HepG2 (cell line): ENCODE results near the gene PITHD1. TPM values are rescaled to one million over a fixed set of nuclear protein-coding genes. Genes with fewer than 3 reads are reported as not detected.

ENCODE experiments used
- ATAC-seq: fragments of 200-7000 bp; cut with Tn5 transposase; 3 replicates; pipeline ENCODE4 v1.9.1; 2020; ENCODE audit warnings: mild to moderate bottlenecking, moderate library complexity
- BruUV-seq: library from RNA; stranded (reverse); fragments of 400-500 nt; replicated peaks from 2 replicates; lab custom pipeline; 2021; lab: Mats Ljungman, UMichigan
- CTCF ChIA-PET: fragments of 300-600 bp; formaldehyde crosslinking; extraction: SDS; loops from one replicate; lab custom pipeline; 2021; ENCODE audit warnings: low total read pairs, inconsistent platforms, low intra/inter-chr PET ratio; lab: Yijun Ruan, JAX
- POLR2A ChIA-PET: fragments of 350-600 bp; sonication (Branson Sonifier 250); formaldehyde crosslinking; loops from one replicate; lab custom pipeline; 2020; ENCODE audit warnings: antibody characterized with exemption, inconsistent platforms; lab: Yijun Ruan, JAX
- DNase-seq: peaks from one replicate; pipeline ENCODE4 v3.0.0-alpha.2; 2015; ENCODE audit warnings: low spot score
- FAIRE-seq: peaks from 3 replicates; lab custom pipeline; 2011; peaks lifted over from hg19 to GRCh38; lab: Jason Lieb, UNC
- H2AFZ ChIP-seq: one replicate; pipeline ENCODE4 v1.6.1; 2011; ENCODE audit warnings: low read length, inconsistent platforms
- H3K27ac ChIP-seq: fragments of 300-600 bp; 3 replicates; pipeline ENCODE4 v1.8.0; 2011; ENCODE audit warnings: mixed run types, mild to moderate bottlenecking, mixed read lengths, low read length, inconsistent platforms; ENCODE audit not compliant: insufficient read depth; ENCODE audit errors: extremely low read length
- H3K27me3 ChIP-seq, 2 experiments: fragments of 200-600 bp in 1 of 2; 2 replicates in 1 of 2; 3 replicates in 1 of 2; pipeline versions ENCODE4 v1.6.0 to v1.8.0; 2011; ENCODE audit warnings: low read length in 2 of 2, mild to moderate bottlenecking in 2 of 2, moderate library complexity in 2 of 2, inconsistent platforms in 1 of 2; ENCODE audit not compliant: insufficient read depth in 2 of 2, control insufficient read depth in 1 of 2
- H3K36me3 ChIP-seq, 2 experiments: fragments of 200-600 bp in 1 of 2; replicated peaks in 1 of 2; 2 replicates in 1 of 2; 3 replicates in 1 of 2; pipeline versions ENCODE4 v1.5.1 to v1.8.0; 2011; ENCODE audit warnings: low read length in 2 of 2, inconsistent platforms in 1 of 2; ENCODE audit not compliant: insufficient read depth in 2 of 2, control insufficient read depth in 1 of 2
- H3K4me1 ChIP-seq: 2 replicates; pipeline ENCODE4 v1.5.1; 2012; ENCODE audit warnings: low read length, inconsistent platforms; ENCODE audit not compliant: insufficient read depth
- H3K4me2 ChIP-seq: 2 replicates; pipeline ENCODE4 v1.6.0; 2011; ENCODE audit warnings: low read depth, low read length, inconsistent platforms
- H3K4me3 ChIP-seq, 3 experiments: fragments of 200-600 bp in 1 of 3; sonication (generic), shearing (Covaris generic) in 1 of 3; replicated peaks in 1 of 3; 2 replicates each; pipeline ENCODE4 v1.5.1; 2011 to 2016; ENCODE audit warnings: low read length in 3 of 3, inconsistent platforms in 2 of 3, low read depth in 2 of 3, mild to moderate bottlenecking in 2 of 3, control low read depth in 1 of 3, mixed read lengths in 1 of 3; ENCODE audit not compliant: insufficient read depth in 1 of 3
- H3K79me2 ChIP-seq: one replicate; pipeline ENCODE4 v1.6.1; 2011; ENCODE audit warnings: low read length, inconsistent platforms; ENCODE audit not compliant: insufficient read depth
- H3K9ac ChIP-seq: 2 replicates; pipeline ENCODE4 v1.6.0; 2011; ENCODE audit warnings: mild to moderate bottlenecking, low read depth, low read length, inconsistent platforms; ENCODE audit not compliant: insufficient read depth
- H3K9me3 ChIP-seq: 2 replicates; pipeline ENCODE4 v1.5.1; 2012; ENCODE audit warnings: mild to moderate bottlenecking, low read length
- H4K20me1 ChIP-seq: 2 replicates; pipeline ENCODE4 v1.6.0; 2011; ENCODE audit warnings: inconsistent platforms, mild to moderate bottlenecking, low read length, moderate library complexity; ENCODE audit not compliant: insufficient read depth
- CHD2 ChIP-seq: IDR thresholded peaks from 2 replicates; pipeline ENCODE4 v1.6.1; 2011; ENCODE audit warnings: low read depth, low read length, improper control_type of control experiment
- EZH2 ChIP-seq: conservative IDR thresholded peaks from 2 replicates; pipeline ENCODE4 v1.6.1; 2012; ENCODE audit warnings: mild to moderate bottlenecking, low read depth, low read length, moderate library complexity
- FOXM1 ChIP-seq: sonication (generic); formaldehyde crosslinking; IDR thresholded peaks from 2 replicates; pipeline ENCODE4 v1.5.0; 2020; ENCODE audit warnings: missing genetic modification reagents
- KAT8 ChIP-seq: IDR thresholded peaks from 2 replicates; pipeline ENCODE4 v1.6.1; 2016; ENCODE audit warnings: missing genetic modification reagents, missing compliant biosample characterization
- KMT2A ChIP-seq: sonication (generic); formaldehyde crosslinking; IDR thresholded peaks from 2 replicates; pipeline ENCODE4 v1.4.0; 2020; ENCODE audit warnings: missing genetic modification reagents
- MEIS1 ChIP-seq: sonication (generic); formaldehyde crosslinking; IDR thresholded peaks from 2 replicates; pipeline ENCODE4 v1.9.0; 2021; ENCODE audit warnings: mild to moderate bottlenecking, missing genetic modification reagents, moderate library complexity, borderline replicate concordance
- NFYC ChIP-seq: IDR thresholded peaks from 2 replicates; pipeline ENCODE4 v1.6.1; 2016; ENCODE audit warnings: missing genetic modification reagents, missing compliant biosample characterization
- TARDBP ChIP-seq: sonication (generic); formaldehyde crosslinking; IDR thresholded peaks from 2 replicates; pipeline ENCODE4 v1.8.0; 2022; ENCODE audit warnings: mild to moderate bottlenecking, missing genetic modification reagents
- ZFP82 ChIP-seq: sonication (generic); formaldehyde crosslinking; IDR thresholded peaks from 2 replicates; pipeline ENCODE4 v1.5.1; 2020; ENCODE audit warnings: mild to moderate bottlenecking, missing genetic modification reagents, borderline replicate concordance
- ZNF160 ChIP-seq: sonication (generic); formaldehyde crosslinking; IDR thresholded peaks from 2 replicates; pipeline ENCODE4 v1.8.0; 2022; ENCODE audit warnings: mild to moderate bottlenecking, inconsistent platforms, missing genetic modification reagents
- ZNF292 ChIP-seq: sonication (generic); formaldehyde crosslinking; IDR thresholded peaks from 2 replicates; pipeline ENCODE4 v1.8.1; 2022; ENCODE audit warnings: mild to moderate bottlenecking, low read depth, missing genetic modification reagents, borderline replicate concordance
- ZNF383 ChIP-seq: sonication (generic); formaldehyde crosslinking; IDR thresholded peaks from 2 replicates; pipeline ENCODE4 v1.4.0; 2020; ENCODE audit warnings: missing genetic modification reagents, mild to moderate bottlenecking, borderline replicate concordance
- WGBS: methylation state at CpG from one replicate; pipeline ENCODE4 v1.1.6; 2017; ENCODE audit warnings: low lambda C conversion rate; 5-methylcytosine and 5-hydroxymethylcytosine counted together
- in situ Hi-C: cut with HindIII; loops from 2 replicates; pipeline ENCODE4 v1.10.0; 2017; ENCODE audit warnings: low pct_unique_long_range_greater_than_20kb; ENCODE audit not compliant: extremely low pct_ligation_motif_present
- intact Hi-C: fragments of 100-400 bp; cut with micrococcal nuclease; formaldehyde crosslinking; loops from one replicate; pipeline ENCODE4 v1.10.0; 2022; ENCODE audit not compliant: unreplicated experiment
- polyA plus RNA-seq, 8 experiments: library from polyadenylated mRNA; depleted of rRNA in 3 of 8; stranded (reverse) in 7 of 8; unstranded in 1 of 8; fragments of >200 nt; fragmentation: Illumina TruSeq in 4 of 8; extraction: Trizol in 4 of 8; gene quantifications; 2 replicates each; pipeline versions ENCODE4 v1.2.1 to v1.2.3, GENCODE V29; 2011 to 2016; ENCODE audit warnings: low read depth in 4 of 8, missing spikeins in 1 of 8, mixed read lengths in 1 of 8; ENCODE audit not compliant: insufficient read depth in 1 of 8
- total RNA-seq, 5 experiments: library from RNA; depleted of rRNA; stranded (reverse); fragments of >200 nt; fragmentation: Illumina TruSeq; extraction: Trizol; gene quantifications; 2 replicates each; pipeline ENCODE4 v1.2.3, GENCODE V29; 2016; ENCODE audit warnings: low read depth in 1 of 5
- TF ChIP-seq, protein P1 (sequence below): sonication (generic); formaldehyde crosslinking; IDR thresholded peaks from 2 replicates; pipeline ENCODE4 v1.4.0; 2020; ENCODE audit warnings: missing genetic modification reagents
- TF ChIP-seq, protein P2 (sequence below): sonication (generic); formaldehyde crosslinking; IDR thresholded peaks from 2 replicates; pipeline ENCODE4 v1.4.0; 2020; ENCODE audit warnings: mild to moderate bottlenecking, low read depth, missing genetic modification reagents
- TF ChIP-seq, protein P3 (sequence below): sonication (generic); formaldehyde crosslinking; conservative IDR thresholded peaks from 2 replicates; pipeline ENCODE4 v1.8.1; 2023; ENCODE audit warnings: missing genetic modification reagents

The PITHD1 gene
- total and polyA plus RNA-seq, 2 of the 13 experiments (the other 11 are each of a cell fraction or from before 2014, with no cell fraction given): 28.0 to 37.3 TPM

DNA sequence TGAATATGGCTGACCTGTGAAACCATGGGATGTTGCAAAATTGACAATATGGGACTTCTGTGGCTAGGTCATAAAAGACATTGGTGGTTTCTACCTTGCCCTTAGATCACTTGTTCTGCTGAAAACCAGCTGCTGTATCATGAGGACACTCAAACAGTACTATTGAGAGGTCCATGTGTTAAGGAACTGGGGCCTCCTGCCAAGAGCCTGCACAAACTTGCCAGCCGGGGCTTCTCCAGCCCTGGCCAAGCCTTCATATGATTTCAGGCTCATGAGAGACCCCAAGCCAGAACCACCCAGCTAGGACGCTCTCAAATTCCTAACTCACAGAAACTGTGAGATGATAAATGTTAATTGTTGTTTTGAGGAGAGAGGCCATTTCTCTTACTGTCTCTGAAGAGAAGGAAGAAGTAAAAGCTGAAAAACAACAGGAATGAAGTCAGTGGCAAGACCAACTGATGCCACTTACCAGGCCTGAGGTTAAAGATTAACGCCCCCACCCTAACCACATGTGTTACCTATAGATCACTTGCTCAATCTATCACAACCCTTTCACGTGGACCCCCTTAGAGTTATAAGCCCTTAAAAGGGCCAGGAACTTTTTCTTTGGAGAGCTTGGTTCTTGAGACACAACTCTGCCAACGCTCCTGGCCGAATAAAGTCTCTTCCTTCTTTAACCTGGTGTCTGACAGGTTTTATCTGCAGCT is 3.9 kb upstream of the PITHD1 start:
- in situ Hi-C loops: no loop called here
- no peaks in the 10 kb centered on the region for H3K9me3 ChIP-seq
- peak overlapping the region; percentile 24; the same call in 1 of the 2 replicates for H3K9ac ChIP-seq
- 40% methylated on average over 6 of the region's 6 CpGs for WGBS
- ATAC-seq: no peak
- no TSS peak for BruUV-seq
- no peak overlapping the region for H2AFZ ChIP-seq
- no peaks in the 10 kb centered on the region; the same call in 1 of the 2 replicates for H4K20me1 ChIP-seq
- H3K27ac ChIP-seq: peak overlapping the region; percentile 59
- ChIA-PET CTCF (no interaction called here), POLR2A (interaction anchor here (0.8 to 7.9 kb wide), 8 partner anchors 9 to 51 kb away, joined by 3 to 154 read pairs (median 4); partner anchors contain the start of genes ELOA, GALE, HMGCL and LYPLA2)
- peaks cover 0 to 5% of the 10 kb centered on the region in 2 experiments; a peak in 1 of 5 replicates for H3K36me3 ChIP-seq
- peaks cover 33% of the 10 kb centered on the region for H3K79me2 ChIP-seq
- H3K4me1 ChIP-seq: peaks cover 56% of the 10 kb centered on the region
- no peaks in the 10 kb centered on the region; a peak in 1 of 5 replicates for H3K27me3 ChIP-seq
- H3K4me2 ChIP-seq: peak overlapping the region; percentile 65
- no peak for DNase-seq
- no peak for FAIRE-seq
- H3K4me3 ChIP-seq: no peak overlapping the region
- intact Hi-C loops: loop anchor here (10.0 kb wide), 1 partner anchor 90 kb away; the partner anchor contains the start of gene FUCA1
- TF ChIP-seq, protein P1, sequence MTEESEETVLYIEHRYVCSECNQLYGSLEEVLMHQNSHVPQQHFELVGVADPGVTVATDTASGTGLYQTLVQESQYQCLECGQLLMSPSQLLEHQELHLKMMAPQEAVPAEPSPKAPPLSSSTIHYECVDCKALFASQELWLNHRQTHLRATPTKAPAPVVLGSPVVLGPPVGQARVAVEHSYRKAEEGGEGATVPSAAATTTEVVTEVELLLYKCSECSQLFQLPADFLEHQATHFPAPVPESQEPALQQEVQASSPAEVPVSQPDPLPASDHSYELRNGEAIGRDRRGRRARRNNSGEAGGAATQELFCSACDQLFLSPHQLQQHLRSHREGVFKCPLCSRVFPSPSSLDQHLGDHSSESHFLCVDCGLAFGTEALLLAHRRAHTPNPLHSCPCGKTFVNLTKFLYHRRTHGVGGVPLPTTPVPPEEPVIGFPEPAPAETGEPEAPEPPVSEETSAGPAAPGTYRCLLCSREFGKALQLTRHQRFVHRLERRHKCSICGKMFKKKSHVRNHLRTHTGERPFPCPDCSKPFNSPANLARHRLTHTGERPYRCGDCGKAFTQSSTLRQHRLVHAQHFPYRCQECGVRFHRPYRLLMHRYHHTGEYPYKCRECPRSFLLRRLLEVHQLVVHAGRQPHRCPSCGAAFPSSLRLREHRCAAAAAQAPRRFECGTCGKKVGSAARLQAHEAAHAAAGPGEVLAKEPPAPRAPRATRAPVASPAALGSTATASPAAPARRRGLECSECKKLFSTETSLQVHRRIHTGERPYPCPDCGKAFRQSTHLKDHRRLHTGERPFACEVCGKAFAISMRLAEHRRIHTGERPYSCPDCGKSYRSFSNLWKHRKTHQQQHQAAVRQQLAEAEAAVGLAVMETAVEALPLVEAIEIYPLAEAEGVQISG: no peak
- TF ChIP-seq CHD2 (no peak), EZH2 (no peak), TARDBP (CRISPR knock-in tag) (no peak), KAT8 (CRISPR knock-in tag) (0 out of 2 replicates have a peak, but pooled peaks have one; percentile 30), ZNF160 (CRISPR knock-in tag) (no peak), MEIS1 (CRISPR knock-in tag) (no peak), ZFP82 (CRISPR knock-in tag) (no peak), NFYC (no peak), ZNF383 (CRISPR knock-in tag) (no peak), ZNF292 (CRISPR knock-in tag) (no peak), KMT2A (CRISPR knock-in tag) (no peak), FOXM1 (no peak)
- TF ChIP-seq, protein P2, sequence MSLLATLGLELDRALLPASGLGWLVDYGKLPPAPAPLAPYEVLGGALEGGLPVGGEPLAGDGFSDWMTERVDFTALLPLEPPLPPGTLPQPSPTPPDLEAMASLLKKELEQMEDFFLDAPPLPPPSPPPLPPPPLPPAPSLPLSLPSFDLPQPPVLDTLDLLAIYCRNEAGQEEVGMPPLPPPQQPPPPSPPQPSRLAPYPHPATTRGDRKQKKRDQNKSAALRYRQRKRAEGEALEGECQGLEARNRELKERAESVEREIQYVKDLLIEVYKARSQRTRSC (CRISPR knock-in tag): no peak
- TF ChIP-seq, protein P3, sequence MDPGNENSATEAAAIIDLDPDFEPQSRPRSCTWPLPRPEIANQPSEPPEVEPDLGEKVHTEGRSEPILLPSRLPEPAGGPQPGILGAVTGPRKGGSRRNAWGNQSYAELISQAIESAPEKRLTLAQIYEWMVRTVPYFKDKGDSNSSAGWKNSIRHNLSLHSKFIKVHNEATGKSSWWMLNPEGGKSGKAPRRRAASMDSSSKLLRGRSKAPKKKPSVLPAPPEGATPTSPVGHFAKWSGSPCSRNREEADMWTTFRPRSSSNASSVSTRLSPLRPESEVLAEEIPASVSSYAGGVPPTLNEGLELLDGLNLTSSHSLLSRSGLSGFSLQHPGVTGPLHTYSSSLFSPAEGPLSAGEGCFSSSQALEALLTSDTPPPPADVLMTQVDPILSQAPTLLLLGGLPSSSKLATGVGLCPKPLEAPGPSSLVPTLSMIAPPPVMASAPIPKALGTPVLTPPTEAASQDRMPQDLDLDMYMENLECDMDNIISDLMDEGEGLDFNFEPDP: no peak
